Colon (tissue), 2 donors: Measurements from ENCODE around the gene LEKR1.
"Not testable (repeated sequence)": the region's sequence is repeated elsewhere in the genome, so short reads cannot be mapped to it uniquely, and the experiment has no call there.

Source experiments
- FAIRE-seq: peaks from 2 replicates; lab custom pipeline; 2012; peaks lifted over from hg19 to GRCh38; lab: Jason Lieb, UNC
- donor health status: control.
- donor health status: control.

LEKR1 gene

DNA sequence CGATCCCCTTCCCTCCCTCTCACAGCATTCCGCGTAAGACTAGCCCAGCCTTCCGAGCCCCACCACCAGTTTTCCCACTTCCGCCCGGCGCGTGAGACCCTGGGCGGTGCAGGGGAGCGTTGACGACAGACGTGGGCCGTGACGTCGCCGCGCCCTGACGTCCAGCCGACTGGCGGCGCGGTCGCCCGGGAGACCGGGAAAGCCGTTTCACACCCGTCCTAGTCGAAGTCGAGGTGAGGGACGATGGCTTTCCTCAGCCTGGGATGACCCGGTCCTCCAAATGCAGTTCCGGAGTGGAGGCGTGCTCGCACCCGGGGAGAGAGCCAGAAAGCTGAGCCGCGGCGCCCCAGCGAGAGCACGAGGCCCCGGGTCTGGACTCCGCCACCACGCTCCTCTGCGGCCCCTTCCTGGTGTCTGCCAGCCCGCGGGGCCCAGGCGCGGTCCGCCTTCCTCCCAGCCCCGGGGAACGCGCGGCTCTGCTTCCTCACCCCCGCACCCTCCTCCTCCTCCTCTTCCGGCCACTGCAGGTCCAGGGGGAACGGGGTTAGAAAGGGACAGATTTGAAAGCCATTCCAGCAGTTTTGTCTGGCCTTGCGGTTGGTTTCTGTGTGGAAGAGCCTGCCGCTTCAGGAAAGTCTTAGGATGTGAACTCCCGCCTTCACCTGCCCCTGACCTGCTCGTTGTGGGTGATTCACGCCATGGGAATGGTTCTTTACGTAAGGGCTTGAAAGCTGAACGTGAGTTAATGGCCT lies at the start of gene LEKR1:
Gene LEKR1 (plus strand): TSS at position 210 of the 752 bp plus-strand sequence. CDS start 2,977 bp downstream, outside the sequence.
- FAIRE-seq: no peak

GRCh38 chr3:156776871-156777270 lies 49.3 kb upstream of the LEKR1 start:
- no peak for FAIRE-seq

DNA sequence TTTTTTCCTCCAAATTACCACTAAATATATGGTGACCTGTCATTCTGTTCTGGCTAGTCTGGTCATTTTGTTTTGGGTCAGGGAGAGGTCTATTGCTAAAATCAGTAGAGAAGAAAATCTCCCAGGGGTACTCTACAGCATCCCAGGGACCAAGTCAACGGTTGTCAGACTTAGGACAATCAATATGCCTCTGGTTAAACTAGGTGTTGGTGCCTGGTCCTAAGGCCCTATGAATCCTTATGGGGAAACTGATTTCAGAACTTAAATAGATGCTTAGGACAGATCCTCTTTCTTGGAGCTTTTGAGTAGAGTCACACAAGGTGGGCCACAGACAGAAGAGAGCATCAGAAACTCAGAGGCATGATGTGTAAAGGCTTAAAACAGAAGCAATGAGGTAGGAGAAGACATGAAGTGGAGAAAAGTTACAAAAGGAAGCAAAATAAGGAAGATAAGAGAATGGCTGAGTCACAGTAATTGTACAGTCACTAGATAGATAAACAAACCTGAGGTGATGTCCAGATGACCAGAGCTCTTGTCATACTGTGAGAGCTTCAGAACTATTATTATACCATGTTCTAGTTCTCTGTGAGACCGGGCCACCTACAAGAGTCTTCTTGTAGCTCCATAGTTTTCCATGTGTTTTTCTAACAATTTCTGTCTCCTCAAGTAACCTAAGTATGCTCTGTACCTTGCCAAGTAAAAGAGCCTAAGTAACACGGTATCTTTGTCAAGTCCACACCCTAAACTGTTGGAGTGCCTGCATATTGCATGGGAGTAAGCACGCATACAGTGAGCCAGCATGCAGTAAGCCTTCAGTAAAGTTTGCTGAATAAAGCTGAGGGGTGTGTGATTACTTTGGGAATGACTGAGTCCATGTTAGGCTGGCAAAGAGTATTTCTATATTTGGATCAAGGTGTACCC lies 44.6 kb upstream of the LEKR1 start:
- no peak for FAIRE-seq

- no peak for FAIRE-seq
Observed at GRCh38 chr3:156782319-156782718, 43.8 kb upstream of the LEKR1 start.

GRCh38 chr3:156782921-156783320 lies 43.2 kb upstream of the LEKR1 start:
- FAIRE-seq: no peak

- FAIRE-seq: no peak
Observed at GRCh38 chr3:156787001-156787400, 39.2 kb upstream of the LEKR1 start.

GRCh38 chr3:156787926-156788663 lies 38.1 kb upstream of the LEKR1 start:
- FAIRE-seq: no peak

- no peak for FAIRE-seq
Observed at GRCh38 chr3:156788846-156789245, 37.3 kb upstream of the LEKR1 start.

DNA sequence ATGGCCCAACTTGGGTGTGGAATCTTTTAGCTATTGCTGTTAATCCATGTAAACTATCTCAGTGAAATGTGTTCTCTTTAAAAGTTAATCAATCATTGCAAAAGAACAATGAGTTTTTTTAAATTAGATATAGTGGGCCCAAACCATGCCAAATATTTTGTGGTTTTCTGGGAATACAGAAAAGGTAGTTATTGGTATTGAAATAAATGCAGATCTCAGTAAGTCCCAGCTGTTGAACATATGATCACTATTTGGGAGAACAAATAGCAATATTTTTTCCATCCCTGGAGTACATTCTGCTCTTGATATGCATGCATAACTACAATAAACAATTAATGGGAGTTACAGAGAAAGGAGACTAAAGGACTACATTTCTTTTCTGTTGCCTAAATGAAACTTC lies 36.0 kb upstream of the LEKR1 start:
- no peak for FAIRE-seq

DNA sequence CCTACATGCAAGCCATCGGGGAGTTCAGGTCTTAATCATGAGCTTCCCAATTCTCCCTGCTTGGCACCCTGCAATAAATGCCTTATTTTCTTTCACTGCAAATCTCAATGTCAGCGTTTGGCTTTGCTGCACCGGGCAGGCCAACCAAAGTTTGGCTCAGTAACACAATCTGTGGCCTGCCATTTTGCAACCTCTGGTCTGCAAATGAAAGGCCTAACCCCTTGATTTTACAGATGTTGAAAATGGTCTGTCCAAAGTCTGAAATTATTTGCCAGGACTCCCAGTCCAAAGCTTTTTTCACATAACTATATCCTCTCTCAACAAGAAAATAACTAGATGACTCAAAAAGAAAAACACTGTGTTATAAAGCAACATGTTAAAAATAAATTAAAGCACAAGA lies 34.0 kb upstream of the LEKR1 start:
- no peak for FAIRE-seq

DNA sequence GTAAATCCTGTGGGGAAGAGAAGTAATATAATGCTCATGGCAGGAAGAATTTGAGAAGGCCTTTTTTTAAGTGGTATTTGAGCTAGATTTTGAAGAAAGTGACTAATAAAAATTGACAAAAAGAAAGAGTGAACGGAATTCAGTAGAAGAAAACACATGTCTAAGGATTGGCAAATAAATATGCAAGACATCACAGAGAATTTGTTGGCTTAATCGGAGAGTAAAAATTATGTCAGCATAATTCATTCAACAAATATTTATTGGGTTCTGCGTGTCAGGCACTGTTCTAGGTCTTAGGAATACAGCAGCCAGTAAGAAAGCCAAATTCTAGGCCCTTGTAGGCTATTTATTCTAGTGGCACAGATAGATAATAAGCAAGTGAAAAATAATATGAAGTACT lies 33.6 kb upstream of the LEKR1 start:
- no peak for FAIRE-seq

DNA sequence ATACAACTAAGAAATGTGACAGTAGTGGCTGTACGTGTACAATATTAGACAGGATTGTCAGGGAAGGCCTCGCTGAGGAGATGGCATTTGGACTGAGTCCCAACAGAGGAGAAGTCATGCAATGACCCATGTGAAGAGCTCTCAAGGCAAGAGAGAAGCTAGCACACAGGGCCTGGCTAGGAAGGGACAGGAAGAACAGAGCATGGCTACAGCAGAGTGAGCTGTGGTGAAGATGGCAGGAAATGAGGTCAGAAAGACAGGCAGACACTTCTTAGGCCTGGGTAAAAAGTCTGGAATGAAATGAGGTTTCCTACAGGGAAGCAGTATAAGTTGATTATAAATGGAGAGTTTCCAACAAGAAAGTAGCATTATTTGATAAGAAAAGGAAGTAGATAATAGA lies 33.2 kb upstream of the LEKR1 start:
- no peak for FAIRE-seq

GRCh38 chr3:156793400-156793799 lies 32.8 kb upstream of the LEKR1 start:
- no peak for FAIRE-seq

DNA sequence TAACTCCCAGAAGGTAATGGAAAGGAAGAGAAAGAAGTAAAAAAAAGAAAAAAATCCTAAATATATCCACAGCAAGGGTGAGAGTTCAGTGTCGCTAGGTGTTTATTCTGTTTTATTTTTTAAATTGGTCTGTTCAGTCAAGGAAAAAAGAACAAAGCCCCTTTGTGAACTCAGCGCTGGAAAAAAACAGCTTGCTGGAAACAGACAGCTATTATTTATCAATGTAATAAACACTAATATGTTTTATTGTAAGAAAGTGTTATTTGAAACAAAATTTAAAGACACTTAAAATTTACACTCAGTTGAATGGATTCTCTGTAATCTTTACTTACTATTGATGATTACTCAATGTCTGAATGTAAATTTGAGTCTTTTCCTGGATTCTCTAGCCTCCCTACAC lies 32.3 kb upstream of the LEKR1 start:
- FAIRE-seq: no peak

GRCh38 chr3:156795890-156796481 lies 30.2 kb upstream of the LEKR1 start:
- no peak for FAIRE-seq

- FAIRE-seq: no peak
Observed at GRCh38 chr3:156797368-156797767, 28.8 kb upstream of the LEKR1 start.

GRCh38 chr3:156800287-156800686 lies 25.9 kb upstream of the LEKR1 start:
- FAIRE-seq: not testable (repeated sequence)

DNA sequence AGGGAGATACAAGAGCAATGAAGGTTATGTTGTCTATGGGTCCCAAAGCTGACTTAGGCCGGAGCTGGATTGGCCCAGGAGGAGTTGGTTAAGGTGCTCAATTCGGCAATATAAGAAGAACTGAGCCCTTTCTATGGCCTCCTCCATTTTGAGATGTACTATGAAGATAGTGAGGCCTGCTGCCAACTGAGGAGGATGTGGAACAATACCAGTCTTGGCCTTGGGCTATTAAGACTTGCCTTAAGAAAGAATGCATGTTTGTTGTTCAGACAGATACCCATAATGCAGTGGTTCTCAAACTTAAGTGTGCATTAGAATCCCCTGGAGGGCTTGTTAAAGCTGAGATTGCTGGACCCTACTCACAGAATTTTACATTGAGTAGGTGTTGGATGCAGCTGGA lies 24.4 kb upstream of the LEKR1 start:
- FAIRE-seq: no peak

GRCh38 chr3:156802821-156803606 lies 23.1 kb upstream of the LEKR1 start:
- no peak for FAIRE-seq

GRCh38 chr3:156803952-156804741 lies 22.0 kb upstream of the LEKR1 start:
- no peak for FAIRE-seq

- no peak for FAIRE-seq
Observed at GRCh38 chr3:156806698-156807097, 19.5 kb upstream of the LEKR1 start.
